ENCODE results near the gene LRRC18.
A peak's percentile ranks its signal among the peaks of the same experiment; 100 is the strongest.

Gene LRRC18

DNA sequence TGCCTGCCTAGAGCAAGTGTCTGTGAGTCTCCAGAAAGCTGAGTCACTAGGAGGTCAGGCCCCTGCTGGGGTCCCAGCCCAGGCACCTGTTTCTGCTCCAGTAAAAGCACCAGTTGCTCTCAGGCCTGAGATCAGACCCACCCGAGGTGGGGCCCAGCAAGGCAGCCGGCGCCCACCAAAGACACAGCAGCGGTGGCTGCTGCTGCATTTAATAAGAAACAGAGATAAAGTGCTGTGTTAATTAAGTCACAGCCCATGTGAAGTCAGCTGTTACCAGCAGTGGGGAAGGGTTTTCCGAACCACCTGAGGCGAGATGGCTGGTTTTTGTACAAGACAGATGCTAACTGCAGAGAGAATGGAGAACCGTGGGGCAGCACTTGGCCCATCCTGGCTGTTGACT, 12.1 kb upstream of the LRRC18 start:
- no peaks in the 10 kb centered on the region for H3K9me3 ChIP-seq (ENCODE audit: severe bottlenecking)
- TF ChIP-seq, protein P1, sequence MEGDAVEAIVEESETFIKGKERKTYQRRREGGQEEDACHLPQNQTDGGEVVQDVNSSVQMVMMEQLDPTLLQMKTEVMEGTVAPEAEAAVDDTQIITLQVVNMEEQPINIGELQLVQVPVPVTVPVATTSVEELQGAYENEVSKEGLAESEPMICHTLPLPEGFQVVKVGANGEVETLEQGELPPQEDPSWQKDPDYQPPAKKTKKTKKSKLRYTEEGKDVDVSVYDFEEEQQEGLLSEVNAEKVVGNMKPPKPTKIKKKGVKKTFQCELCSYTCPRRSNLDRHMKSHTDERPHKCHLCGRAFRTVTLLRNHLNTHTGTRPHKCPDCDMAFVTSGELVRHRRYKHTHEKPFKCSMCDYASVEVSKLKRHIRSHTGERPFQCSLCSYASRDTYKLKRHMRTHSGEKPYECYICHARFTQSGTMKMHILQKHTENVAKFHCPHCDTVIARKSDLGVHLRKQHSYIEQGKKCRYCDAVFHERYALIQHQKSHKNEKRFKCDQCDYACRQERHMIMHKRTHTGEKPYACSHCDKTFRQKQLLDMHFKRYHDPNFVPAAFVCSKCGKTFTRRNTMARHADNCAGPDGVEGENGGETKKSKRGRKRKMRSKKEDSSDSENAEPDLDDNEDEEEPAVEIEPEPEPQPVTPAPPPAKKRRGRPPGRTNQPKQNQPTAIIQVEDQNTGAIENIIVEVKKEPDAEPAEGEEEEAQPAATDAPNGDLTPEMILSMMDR (IDR thresholded peaks at IDR 0.05; ENCODE audit: low read depth, low read length): no peak
- H3K4me3 ChIP-seq (ENCODE audit: low read depth, low read length): no peak overlapping the region
- DNase-seq: no peak
- no peaks in the 10 kb centered on the region for H3K36me3 ChIP-seq
- no peak overlapping the region for H3K27ac ChIP-seq
- H3K27me3 ChIP-seq (ENCODE audit: insufficient read depth, low read depth, severe bottlenecking): peaks cover 17% of the 10 kb centered on the region

DNA sequence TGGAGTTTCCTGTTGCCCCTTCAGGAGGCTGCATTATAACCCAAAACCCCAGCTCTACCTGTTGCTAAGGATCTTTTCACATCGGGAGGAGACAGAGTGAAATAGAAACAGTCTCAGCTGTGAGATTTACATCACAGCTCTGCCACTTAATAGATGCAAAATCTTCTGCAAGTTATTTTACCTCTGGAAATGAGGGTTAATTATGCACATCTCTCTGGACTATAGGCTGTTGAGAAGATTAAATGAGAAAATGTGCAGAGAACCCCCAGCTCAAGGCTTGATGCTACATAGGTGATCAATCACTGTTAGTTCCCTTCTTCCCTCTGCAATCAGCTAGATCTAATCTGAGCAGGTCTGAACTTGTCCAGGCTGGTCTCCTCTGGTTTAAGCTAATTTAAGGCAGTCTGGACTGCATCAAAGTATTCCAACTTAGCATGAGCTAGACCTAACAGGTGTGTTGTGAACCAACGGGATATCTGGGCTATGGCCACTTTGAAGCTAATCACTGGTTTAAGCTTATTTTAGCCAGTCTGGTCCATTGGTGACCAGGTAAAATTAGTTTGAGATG, 8.9 kb upstream of the LRRC18 start:
- Histone ChIP-seq H3K9me3 (ENCODE audit: severe bottlenecking) (no peaks in the 10 kb centered on the region), H3K27ac (no peak overlapping the region), H3K4me3 (ENCODE audit: low read depth, low read length) (no peak overlapping the region), H3K36me3 (no peaks in the 10 kb centered on the region), H3K27me3 (ENCODE audit: insufficient read depth, low read depth, severe bottlenecking) (peaks cover 21% of the 10 kb centered on the region)
- peak; percentile 37 for DNase-seq
- TF ChIP-seq, protein P1 (IDR thresholded peaks at IDR 0.05; ENCODE audit: low read depth, low read length): no peak

DNA sequence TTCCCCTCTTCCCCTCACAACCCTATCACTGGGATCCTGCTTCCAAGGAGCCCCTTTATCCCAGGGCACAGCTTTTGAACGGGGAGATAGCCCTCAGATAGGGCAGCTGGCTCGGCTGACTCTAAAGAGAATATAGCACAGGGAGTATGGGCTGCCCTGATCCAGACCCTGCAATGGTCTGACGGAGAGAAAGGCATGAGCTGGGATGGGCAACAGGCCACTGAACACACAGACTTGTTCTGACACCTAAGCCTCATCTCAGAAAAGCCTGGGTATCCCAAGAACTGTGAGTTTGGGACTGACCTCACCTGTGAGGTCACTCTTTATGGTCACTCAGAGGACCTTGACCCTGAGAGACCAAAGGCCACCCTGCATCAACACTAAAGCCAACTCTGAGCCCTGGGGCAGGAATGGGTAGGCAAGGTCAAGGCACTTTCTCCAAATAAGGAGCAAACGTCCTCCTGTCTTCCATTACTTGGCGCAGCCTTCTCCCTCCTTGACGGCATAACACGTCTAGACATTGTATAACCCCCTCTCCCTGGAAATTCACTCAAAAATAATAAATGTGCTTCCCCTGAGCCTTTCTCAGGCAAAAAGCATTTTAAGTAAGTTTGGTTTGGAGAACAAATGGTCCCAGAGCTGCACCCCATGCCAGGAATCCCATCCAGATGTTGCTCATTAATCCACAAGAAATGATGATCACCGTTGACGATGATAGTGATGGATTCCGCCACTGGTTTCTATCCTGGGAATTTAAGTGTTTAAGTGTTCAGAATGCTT, 8.2 kb upstream of the LRRC18 start:
- Histone ChIP-seq H3K36me3 (no peaks in the 10 kb centered on the region), H3K27me3 (ENCODE audit: insufficient read depth, low read depth, severe bottlenecking) (peaks cover 20% of the 10 kb centered on the region), H3K4me3 (ENCODE audit: low read depth, low read length) (no peak overlapping the region), H3K9me3 (ENCODE audit: severe bottlenecking) (no peaks in the 10 kb centered on the region), H3K27ac (no peak overlapping the region)
- no peak for DNase-seq
- TF ChIP-seq, protein P1 (IDR thresholded peaks at IDR 0.05; ENCODE audit: low read depth, low read length): no peak

DNA sequence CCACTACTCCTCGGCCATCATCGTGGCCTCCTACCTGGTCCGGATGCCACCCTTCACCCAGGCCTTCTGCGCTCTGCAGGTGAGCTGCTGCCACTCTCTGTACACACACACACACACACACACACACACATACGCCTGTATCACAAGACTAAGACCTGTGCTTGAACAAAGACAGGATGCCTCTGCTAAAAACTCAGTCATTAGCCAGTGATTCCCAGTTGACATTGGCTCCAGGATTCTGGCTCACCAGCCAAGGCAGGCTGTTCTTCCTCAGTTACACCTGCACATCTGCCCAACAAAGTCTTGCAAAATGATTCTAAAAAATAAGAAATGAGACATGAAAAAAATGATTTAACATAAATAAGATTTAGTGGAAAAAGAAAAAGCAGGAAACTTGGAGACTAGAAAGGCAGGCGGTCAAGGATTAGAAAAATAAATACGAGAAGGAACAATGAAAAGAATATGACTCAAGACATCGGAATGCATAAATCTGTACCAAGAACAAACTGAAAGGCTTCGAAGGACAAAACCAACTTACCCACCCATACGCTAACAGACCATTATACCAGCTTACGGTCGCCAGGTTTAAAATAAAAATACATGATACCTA, 7.4 kb upstream of the LRRC18 start:
- no peak overlapping the region for H3K4me3 ChIP-seq (ENCODE audit: low read depth, low read length)
- H3K27me3 ChIP-seq (ENCODE audit: insufficient read depth, low read depth, severe bottlenecking): peaks cover 18% of the 10 kb centered on the region
- H3K27ac ChIP-seq: no peak overlapping the region
- TF ChIP-seq, protein P1 (IDR thresholded peaks at IDR 0.05; ENCODE audit: low read depth, low read length): no peak
- H3K36me3 ChIP-seq: no peaks in the 10 kb centered on the region
- H3K9me3 ChIP-seq (ENCODE audit: severe bottlenecking): no peaks in the 10 kb centered on the region
- DNase-seq: no peak

DNA sequence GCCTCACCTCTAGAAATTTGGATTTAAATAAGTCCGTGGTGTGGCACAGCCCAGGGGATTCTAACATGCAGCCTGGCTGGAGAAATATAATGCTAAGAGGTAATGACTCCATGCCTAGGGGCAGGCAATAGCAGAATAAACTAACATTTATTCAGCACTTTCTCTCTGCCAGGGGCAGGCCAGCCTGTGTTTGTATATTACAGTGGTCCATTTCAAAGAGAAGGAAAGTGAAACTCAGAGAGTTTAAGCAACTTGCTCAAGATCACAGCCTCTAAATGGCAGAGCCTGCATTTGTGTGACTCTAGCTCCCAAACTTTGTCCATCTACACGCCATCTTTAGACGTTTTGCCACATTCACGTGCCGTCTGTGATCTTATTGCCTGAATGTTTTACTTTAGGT, 6.7 kb upstream of the LRRC18 start:
- DNase-seq: no peak
- TF ChIP-seq, protein P1 (IDR thresholded peaks at IDR 0.05; ENCODE audit: low read depth, low read length): no peak
- Histone ChIP-seq H3K27ac (no peak overlapping the region), H3K27me3 (ENCODE audit: insufficient read depth, low read depth, severe bottlenecking) (peaks cover 19% of the 10 kb centered on the region), H3K36me3 (no peaks in the 10 kb centered on the region), H3K4me3 (ENCODE audit: low read depth, low read length) (no peak overlapping the region), H3K9me3 (ENCODE audit: severe bottlenecking) (no peaks in the 10 kb centered on the region)
